DOHH2 (cell line): ENCODE results near the gene ALG1L2.
"Not testable (repeated sequence)": the region's sequence is repeated elsewhere in the genome, so short reads cannot be mapped to it uniquely, and the experiment has no call there.

Source experiments
- H3F3A ChIP-seq: fragments of 200-600 bp; sonication (generic), shearing (Covaris generic); 2 replicates; pipeline ENCODE4 v1.6.0; 2016; ENCODE audit warnings: antibody characterized with exemption, mild to moderate bottlenecking; ENCODE audit not compliant: control insufficient read depth, insufficient read depth
- H3K27ac ChIP-seq: fragments of 200-600 bp; sonication (generic); 2 replicates; pipeline ENCODE4 v1.5.1; 2014; ENCODE audit warnings: low read depth, mild to moderate bottlenecking, low read length, moderate library complexity
- H3K27me3 ChIP-seq: fragments of 200-600 bp; sonication (generic); 2 replicates; pipeline ENCODE4 v1.6.1; 2014; ENCODE audit warnings: mild to moderate bottlenecking, low read length, mixed read lengths; ENCODE audit not compliant: control insufficient read depth
- H3K36me3 ChIP-seq: fragments of 200-600 bp; sonication (generic); 2 replicates; pipeline ENCODE4 v1.6.1; 2014; ENCODE audit warnings: mild to moderate bottlenecking, low read length, moderate library complexity, mixed read lengths; ENCODE audit not compliant: control insufficient read depth
- H3K4me1 ChIP-seq: fragments of 200-600 bp; sonication (generic); 2 replicates; pipeline ENCODE4 v1.6.1; 2014; ENCODE audit warnings: mild to moderate bottlenecking, low read length, mixed read lengths; ENCODE audit not compliant: control insufficient read depth
- H3K4me2 ChIP-seq: fragments of 200-600 bp; sonication (generic); 2 replicates; pipeline ENCODE4 v1.6.0; 2014; ENCODE audit warnings: mild to moderate bottlenecking, low read length, moderate library complexity
- H3K4me3 ChIP-seq: fragments of 200-600 bp; sonication (generic); 2 replicates; pipeline ENCODE4 v1.5.1; 2014; ENCODE audit warnings: mild to moderate bottlenecking, low read length, mixed read lengths
- H3K79me2 ChIP-seq: fragments of 200-600 bp; sonication (generic); 2 replicates; pipeline ENCODE4 v1.6.1; 2014; ENCODE audit warnings: mild to moderate bottlenecking, low read length, mixed read lengths; ENCODE audit not compliant: control insufficient read depth
- H3K9me2 ChIP-seq: fragments of 200-600 bp; sonication (generic); replicated peaks from 2 replicates; pipeline ENCODE4 v1.6.1; 2014; ENCODE audit warnings: mild to moderate bottlenecking, low read length, mixed read lengths; ENCODE audit not compliant: control insufficient read depth
- H3K9me3 ChIP-seq: fragments of 200-600 bp; sonication (generic); 2 replicates; pipeline ENCODE4 v1.6.1; 2014; ENCODE audit warnings: antibody characterized with exemption, low read length, mixed read lengths; ENCODE audit not compliant: control insufficient read depth, insufficient read depth
- H4K20me1 ChIP-seq: fragments of 200-600 bp; sonication (generic); 2 replicates; pipeline ENCODE4 v1.6.0; 2014; ENCODE audit warnings: low read depth, mild to moderate bottlenecking, antibody characterized with exemption, low read length, moderate library complexity; ENCODE audit not compliant: control insufficient read depth, insufficient read depth
- EZH2phosphoT487 ChIP-seq: fragments of 200-600 bp; sonication (generic); IDR thresholded peaks from 2 replicates; pipeline ENCODE4 v1.6.1; 2017; ENCODE audit warnings: borderline replicate concordance, mild to moderate bottlenecking, antibody characterized with exemption, low read length, moderate library complexity, mixed read lengths
- TF ChIP-seq, protein P1 (sequence below): fragments of 200-600 bp; sonication (generic); IDR thresholded peaks from one replicate; pipeline ENCODE4 v1.5.1; 2014; ENCODE audit warnings: antibody characterized with exemption, mild to moderate bottlenecking, low read depth, low read length; ENCODE audit not compliant: poor library complexity, severe bottlenecking

ALG1L2 gene

DNA sequence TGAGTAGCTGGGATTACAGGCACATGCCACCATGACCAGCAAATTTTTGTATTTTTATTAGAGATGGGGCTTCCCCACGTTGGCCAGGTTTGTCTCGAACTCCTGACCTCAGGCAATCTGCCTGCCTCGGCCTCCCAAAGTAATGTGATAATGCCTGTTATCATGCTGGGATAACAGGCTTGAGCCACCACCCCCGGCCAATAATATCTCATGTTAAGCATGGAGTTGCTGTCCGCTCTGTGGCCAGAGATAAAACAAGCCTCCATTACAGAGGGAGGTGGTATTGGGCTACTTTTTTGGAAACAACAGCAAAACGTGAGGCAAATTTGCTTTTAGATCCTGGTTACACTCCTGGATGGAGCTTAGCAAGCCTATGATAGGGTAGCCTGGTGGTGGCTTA is 32.9 kb upstream of the ALG1L2 start:
- Histone ChIP-seq H4K20me1 (no peaks in the 10 kb centered on the region), H3K9me2 (no peaks in the 10 kb centered on the region), H3K9me3 (peaks cover 4% of the 10 kb centered on the region; the same call in 1 of the 2 replicates), H3K4me2 (no peak overlapping the region), H3K4me1 (no peaks in the 10 kb centered on the region), H3K36me3 (no peaks in the 10 kb centered on the region), H3F3A (no peaks in the 10 kb centered on the region), H3K79me2 (no peaks in the 10 kb centered on the region), H3K4me3 (no peak overlapping the region), H3K27ac (no peak overlapping the region), H3K27me3 (peaks cover 3% of the 10 kb centered on the region)
- no peak for TF ChIP-seq EZH2phosphoT487
- TF ChIP-seq, protein P1, sequence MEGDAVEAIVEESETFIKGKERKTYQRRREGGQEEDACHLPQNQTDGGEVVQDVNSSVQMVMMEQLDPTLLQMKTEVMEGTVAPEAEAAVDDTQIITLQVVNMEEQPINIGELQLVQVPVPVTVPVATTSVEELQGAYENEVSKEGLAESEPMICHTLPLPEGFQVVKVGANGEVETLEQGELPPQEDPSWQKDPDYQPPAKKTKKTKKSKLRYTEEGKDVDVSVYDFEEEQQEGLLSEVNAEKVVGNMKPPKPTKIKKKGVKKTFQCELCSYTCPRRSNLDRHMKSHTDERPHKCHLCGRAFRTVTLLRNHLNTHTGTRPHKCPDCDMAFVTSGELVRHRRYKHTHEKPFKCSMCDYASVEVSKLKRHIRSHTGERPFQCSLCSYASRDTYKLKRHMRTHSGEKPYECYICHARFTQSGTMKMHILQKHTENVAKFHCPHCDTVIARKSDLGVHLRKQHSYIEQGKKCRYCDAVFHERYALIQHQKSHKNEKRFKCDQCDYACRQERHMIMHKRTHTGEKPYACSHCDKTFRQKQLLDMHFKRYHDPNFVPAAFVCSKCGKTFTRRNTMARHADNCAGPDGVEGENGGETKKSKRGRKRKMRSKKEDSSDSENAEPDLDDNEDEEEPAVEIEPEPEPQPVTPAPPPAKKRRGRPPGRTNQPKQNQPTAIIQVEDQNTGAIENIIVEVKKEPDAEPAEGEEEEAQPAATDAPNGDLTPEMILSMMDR: no peak

DNA sequence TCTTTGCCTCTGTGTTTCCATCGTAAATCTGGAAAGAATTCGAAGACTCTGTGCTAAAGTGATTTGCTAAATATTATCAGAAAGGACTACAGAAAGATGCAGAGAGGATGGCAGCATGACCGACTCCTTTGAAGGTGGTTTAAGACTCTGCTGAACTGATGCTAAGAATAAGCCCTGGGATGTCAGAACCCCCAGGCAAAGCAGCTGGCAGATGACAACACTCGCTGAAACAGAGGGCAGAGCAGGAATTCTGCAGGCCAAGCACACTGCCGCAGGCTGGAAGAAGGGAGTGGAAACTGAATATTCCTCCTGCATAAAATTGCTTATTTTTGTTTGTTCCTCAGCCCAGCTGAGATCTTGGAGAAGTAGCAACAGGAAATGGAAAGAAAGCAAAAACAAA is 29.3 kb upstream of the ALG1L2 start:
- H3F3A ChIP-seq, H3K27me3 ChIP-seq, H3K79me2 ChIP-seq, H3K36me3 ChIP-seq, H3K4me1 ChIP-seq, H3K9me2 ChIP-seq, H3K27ac ChIP-seq, H3K9me3 ChIP-seq, H3K4me3 ChIP-seq, H4K20me1 ChIP-seq, H3K4me2 ChIP-seq: not testable (repeated sequence)

DNA sequence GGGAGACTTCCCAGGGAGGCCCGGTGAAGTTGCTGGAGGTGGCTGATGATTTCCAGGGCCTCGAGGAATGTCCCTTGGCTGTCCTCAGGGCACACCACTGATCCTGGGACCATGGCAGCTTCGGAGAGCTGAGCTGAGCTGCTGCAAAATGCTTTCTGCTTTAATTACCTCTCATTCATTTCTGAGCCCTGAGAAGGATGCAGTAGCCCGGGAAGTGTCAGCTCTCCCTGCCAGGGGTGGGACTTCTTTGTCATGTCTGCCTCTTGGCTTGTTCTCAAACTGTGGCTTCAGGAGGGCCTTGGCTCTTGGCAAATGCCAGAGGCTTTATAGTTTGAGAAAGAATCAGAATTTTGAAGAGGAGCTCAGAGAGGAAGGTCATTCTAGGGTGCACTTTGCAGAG is 28.7 kb upstream of the ALG1L2 start:
- not testable (repeated sequence) for H3K27me3 ChIP-seq, H3K9me2 ChIP-seq, H3F3A ChIP-seq

DNA sequence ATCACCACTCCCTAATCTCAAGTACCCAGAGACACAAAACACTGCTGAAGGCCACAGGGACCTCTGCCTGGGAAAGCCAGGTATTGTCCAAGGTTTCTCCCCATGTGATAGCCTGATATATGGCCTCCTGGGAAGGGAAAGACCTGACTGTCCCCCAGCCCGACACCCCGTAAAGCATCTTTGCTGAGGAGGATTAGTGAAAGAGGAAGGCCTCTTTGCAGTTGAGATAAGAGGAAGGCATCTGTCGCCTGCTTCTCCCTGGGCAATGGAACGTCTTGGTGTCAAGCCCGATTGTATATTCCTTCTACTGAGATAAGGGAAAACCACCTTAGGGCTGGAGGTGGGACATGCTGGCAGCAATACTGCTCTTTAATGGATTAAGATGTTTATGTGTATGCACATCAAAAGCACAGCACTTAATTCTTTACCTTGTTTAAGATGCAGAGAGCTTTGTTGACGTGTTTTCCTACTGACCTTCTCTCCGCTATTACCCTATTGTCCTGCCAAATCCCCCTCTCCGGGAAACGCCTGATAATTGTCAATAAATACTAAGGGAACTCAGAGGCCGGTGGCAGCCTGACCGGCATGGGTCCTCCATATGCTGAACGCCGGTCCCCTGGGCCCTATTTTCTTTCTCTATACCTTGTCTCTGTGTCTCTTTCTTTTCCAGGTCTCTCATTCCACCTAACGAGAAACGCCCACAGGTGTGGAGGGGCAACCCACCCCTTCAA is 23.9 kb upstream of the ALG1L2 start:
- not testable (repeated sequence) for H3K36me3 ChIP-seq, H3K79me2 ChIP-seq, H3K9me2 ChIP-seq, H3K4me3 ChIP-seq, H3K4me2 ChIP-seq, H3K27me3 ChIP-seq, H3K9me3 ChIP-seq, H3K27ac ChIP-seq, H4K20me1 ChIP-seq, H3K4me1 ChIP-seq, H3F3A ChIP-seq

More for the DNA sequence above, 28.7 kb upstream of the ALG1L2 start:
- not testable (repeated sequence) for H3K9me3 ChIP-seq, H4K20me1 ChIP-seq, H3K79me2 ChIP-seq, H3K4me2 ChIP-seq, H3K27ac ChIP-seq, H3K4me3 ChIP-seq, H3K36me3 ChIP-seq, H3K4me1 ChIP-seq

DNA sequence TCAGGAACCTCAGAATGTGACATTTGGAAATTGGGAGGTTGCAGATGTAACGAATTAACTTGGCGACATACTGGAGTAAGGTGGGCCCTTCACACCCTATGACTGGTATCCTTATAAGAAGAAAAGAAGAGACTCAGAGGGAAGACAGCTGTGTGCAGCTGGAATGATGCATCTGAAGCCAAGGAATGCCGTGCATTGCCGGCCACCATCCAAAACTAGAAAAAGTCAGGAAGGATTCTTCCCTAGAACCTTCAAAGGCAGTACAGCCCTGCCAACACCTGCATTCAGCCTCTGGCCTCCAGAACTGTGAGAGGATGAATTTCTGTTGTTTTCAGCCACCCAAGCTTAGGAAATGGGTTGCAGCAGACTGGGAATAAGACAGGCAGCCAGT is 23.4 kb upstream of the ALG1L2 start:
- not testable (repeated sequence) for H3F3A ChIP-seq, H3K4me1 ChIP-seq, H3K9me2 ChIP-seq, H3K27ac ChIP-seq, H3K4me3 ChIP-seq, H3K27me3 ChIP-seq, H3K36me3 ChIP-seq, H3K9me3 ChIP-seq, H3K4me2 ChIP-seq, H4K20me1 ChIP-seq, H3K79me2 ChIP-seq

DNA sequence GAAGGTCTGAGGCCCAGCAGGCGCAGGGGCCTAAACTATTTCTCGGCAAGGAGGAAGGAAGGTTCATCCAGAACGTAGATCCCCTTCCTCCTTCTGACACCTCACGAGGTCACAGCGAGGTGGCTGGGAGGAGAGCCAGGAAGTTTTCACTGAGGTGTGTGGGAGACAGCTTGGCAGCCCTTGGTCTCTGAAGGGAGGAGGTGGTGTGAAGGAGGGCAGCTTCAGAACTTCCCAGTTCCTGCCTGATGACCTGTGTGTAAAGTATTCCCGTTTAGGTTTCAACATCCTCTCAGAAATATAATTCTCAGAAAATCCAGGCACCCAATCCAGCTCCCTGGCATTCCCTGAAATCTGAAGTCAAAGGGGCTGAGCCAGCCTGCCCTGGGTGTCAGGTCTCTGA is 22.9 kb upstream of the ALG1L2 start:
- H3K9me2 ChIP-seq, H3K9me3 ChIP-seq, H3K4me2 ChIP-seq, H3K36me3 ChIP-seq, H3K4me3 ChIP-seq, H4K20me1 ChIP-seq, H3K4me1 ChIP-seq, H3K79me2 ChIP-seq, H3K27me3 ChIP-seq, H3F3A ChIP-seq, H3K27ac ChIP-seq: not testable (repeated sequence)

DNA sequence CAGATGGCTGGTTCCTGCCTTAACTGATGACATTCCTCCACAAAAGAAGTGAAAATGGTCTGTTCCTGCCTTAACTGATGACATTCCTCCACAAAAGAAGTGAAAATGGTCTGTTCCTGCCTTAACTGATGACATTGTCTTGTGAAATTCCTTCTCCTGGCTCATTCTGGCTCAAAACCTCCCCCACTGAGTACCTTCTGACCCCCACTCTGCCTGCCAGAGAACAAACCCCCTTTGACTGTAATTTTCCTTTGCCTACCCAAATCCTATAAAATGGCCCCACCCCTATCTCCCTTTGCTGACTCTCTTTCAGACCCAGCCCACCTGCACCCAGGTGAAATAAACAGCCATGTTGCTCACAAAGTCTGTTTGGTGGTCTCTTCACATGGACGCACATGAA is 22.5 kb upstream of the ALG1L2 start:
- not testable (repeated sequence) for H3K4me2 ChIP-seq, H3K79me2 ChIP-seq, H3K4me3 ChIP-seq, H3K27ac ChIP-seq, H4K20me1 ChIP-seq, H3K9me3 ChIP-seq, H3K27me3 ChIP-seq, H3F3A ChIP-seq, H3K4me1 ChIP-seq, H3K9me2 ChIP-seq, H3K36me3 ChIP-seq
